GM18867 (cell line): Measurements from ENCODE around the gene PRELID2.
"Not testable (repeated sequence)": the region's sequence is repeated elsewhere in the genome, so short reads cannot be mapped to it uniquely, and the experiment has no call there.

Source experiments
- ATAC-seq: cut with Tn5 transposase; IDR thresholded peaks from one replicate; pipeline ENCODE4 v1.9.1; 2021; ENCODE audit warnings: mild to moderate bottlenecking, moderate library complexity; ENCODE audit not compliant: unreplicated experiment

PRELID2 gene

DNA sequence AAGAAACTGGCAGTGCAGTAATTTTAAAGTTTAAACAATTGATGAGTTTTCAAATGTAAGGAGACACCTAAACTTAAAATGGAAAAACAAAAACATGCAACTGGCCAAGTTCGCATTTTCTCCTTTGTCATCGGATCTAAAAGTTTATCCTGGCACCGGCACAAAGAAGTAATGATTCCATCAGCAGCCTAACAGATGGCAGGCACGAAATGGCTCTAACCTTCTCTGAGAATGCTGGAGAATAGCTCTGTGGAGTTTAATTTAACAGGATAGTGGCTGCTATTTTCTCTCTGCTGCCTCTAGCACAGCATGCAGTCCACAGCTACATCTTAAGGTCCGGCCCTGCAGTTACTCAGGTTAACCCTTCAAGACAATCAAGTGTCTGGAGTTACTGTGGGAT lies 82.2 kb downstream of the PRELID2 start:
- ATAC-seq, result no peak

DNA sequence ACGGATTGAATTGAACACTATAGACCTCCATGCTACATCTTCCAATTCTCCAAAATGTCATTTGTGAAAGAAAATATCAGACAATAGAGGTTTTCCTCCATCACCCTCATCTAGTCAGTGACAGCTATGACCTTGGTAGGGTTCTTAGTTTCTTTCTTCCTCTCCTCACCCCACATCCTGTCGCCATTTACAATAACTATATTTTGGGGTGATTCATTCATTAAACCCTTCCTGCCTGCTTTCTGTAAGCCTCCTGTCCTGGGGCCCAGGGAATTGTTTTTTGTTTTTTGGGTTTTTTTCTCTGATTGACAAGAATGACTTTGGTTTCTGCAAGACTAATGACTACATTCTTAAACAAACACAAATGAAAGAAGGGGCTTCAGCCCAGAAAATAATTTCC lies 82.6 kb downstream of the PRELID2 start:
- ATAC-seq, result no peak

DNA sequence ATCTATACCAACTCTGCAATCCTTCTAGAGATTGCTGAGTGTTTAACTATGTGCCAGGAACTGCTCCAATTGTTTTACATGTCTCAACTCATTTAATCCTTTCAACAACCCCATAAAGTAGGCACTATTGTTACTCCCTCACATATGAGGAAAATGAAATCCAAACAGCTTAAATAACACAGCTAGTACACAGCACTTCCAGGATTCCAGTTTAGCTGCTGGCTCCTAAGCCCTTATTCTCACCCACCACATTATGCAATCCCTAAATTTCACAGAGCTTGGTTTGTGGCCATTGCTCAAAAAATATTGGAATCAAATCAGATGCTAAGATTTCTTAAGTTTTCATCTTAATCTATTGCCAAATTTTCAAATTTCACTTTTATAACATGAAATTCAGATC lies 84.9 kb downstream of the PRELID2 start:
- no peak for ATAC-seq

DNA sequence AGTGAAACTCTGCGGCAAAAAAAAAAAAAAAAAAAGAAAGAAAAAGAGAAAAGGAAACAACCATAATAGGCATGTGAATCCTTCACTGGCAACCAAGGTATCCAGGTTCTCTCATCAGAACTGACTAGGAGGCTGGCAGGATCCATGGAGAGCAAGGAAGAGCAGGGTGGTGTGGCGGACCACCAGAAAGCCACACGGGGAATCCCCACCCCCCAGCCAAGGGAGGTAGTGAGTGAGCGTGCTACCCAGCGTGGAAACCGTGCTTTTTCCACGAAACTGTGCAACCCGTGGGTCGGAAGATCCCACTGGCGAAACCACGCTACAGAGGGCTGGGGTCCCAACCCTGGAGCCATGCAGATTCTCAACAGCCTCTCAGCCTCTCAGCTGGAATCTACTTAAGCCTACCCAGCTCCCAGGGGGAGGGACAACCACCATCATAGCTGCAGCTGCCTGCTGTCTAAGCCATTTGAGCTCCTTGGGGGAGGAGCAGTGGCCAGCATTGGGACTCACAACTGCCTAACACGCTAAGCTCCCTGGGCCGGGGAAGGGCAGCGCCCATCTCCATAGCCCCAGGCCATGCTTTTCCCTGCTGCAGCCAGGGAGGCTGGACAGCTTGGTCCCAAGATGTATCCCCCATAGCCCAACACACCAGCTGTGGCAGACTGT lies 91.6 kb downstream of the PRELID2 start:
- ATAC-seq, result no peak

DNA sequence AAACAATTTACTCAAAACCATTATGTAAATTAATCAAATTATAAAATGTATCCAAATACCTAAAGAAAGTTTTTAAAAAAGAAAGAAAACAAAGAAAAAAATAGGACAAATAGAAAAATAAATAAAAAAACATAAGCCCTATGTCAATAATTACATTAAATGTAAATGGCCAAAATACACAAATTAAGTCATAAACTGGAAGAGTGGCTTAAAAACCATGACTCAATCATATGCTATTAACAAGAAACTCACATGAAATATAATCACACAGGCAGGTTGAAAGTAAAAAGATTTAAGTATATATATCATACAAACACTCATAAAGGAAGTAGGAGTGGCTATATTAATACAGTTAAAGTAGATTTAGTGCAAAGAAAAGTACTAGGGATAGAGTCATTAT lies 95.3 kb downstream of the PRELID2 start:
- ATAC-seq, result no peak

DNA sequence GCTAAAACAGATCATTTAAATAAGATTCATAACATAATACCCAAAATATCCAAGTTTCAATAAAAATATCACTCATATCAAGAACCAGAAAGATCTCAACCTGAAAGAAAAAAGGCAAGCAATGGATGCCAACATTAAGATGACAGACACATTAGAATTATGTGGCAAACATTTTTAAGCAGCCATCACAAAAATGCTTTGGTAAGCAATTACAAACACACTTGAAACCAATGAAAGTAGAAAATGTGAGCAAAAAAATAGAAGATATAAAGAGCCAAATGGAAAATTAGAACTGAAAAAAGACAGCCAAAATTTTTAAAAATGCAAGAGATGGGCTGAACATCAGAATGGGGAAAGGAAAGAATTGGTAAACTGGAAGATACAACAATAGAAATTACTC lies 96.9 kb downstream of the PRELID2 start:
- no peak for ATAC-seq

DNA sequence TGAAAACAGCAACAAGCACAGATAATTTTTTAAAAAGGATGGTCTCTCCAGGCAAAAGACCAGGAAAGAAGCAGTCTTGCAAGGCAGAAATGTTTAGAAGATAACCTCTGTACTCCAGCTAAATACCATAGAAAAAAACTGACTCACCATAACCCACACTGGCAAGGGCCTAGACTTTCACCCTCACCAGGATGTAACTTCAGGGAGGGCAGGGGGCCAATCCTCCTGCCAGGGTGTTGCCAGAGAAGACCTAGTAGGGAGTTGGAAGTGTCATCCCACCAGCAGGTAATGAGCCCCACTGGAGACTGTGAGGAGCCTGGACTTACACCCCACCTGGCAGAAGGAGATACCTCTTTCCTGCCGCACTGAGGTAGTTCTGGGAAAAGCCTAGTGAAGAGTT lies 97.6 kb downstream of the PRELID2 start:
- no peak for ATAC-seq

DNA sequence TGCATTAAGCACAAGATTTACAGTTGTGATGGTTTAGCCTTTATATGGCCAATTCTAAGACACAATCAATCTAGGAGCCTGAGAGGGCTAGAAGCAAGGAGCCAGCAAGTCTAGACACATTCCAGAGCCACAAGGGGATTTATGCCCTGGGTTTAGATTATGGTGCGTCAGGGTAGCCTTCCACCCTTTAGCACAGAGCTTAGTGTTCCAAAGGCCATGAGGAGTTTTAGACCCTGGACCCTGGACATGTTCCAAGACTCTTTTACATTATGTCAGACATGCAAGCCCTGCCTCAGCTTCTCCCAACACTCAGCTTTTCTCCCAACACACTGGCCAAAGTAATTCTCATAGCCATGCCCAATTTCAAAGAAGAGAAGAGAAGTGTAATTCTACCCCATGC lies 105.2 kb downstream of the PRELID2 start:
- not testable (repeated sequence) for ATAC-seq

DNA sequence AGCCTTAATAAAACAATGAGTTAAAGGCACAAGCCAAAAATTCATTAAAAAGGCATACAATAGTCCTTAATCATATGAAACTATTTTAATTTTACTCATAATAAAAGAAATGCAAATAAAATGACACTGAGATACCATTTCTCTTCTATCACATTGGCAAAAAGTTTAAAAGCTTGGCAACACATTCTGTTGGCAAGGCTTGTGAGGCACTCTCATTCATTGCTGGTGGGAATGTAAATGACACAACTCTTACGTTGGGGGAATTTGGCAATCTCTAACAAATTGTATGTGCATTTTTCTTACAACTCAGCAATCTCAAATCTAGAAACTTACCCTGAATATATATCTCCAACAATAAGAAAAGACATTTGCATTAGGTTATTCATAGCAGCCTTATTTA lies 111.6 kb downstream of the PRELID2 start:
- no peak for ATAC-seq

DNA sequence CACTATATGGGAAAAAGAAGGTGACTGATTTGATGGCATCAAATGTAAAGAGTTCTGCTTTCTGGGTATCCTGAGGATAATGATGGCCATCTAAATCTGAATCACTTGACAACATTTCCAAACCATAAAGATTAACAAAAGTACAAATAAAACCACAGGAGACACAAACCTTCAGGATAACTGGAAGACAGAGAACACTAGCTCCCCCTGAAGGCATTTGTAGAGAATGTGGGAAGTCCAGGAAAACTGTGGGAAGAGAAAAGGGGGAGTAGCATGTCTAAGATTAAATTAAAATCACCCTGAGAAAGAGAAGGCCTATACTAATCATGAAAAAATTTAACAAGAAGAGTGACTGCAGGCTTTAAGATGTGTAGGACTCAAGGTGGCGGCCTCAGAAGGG lies 116.2 kb downstream of the PRELID2 start:
- ATAC-seq, result no peak

DNA sequence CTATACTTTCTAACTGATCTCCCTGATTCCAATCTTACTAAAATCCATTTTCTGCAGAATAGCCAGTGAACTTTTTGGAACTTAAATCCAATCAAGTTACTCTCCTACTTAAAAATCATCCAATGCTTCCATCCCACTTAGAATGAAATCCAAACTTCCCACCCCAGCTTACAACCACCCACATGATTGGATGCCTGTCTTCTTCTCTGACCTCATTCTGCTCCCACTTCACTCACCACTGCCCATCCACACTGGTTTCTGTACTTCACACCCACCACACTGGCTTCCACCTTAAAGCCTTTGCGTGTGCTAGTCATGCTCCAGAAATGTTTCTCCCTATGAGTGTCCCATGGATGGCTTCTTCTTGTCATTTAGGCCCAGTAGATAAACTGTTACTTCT lies 119.7 kb downstream of the PRELID2 start:
- no peak for ATAC-seq

DNA sequence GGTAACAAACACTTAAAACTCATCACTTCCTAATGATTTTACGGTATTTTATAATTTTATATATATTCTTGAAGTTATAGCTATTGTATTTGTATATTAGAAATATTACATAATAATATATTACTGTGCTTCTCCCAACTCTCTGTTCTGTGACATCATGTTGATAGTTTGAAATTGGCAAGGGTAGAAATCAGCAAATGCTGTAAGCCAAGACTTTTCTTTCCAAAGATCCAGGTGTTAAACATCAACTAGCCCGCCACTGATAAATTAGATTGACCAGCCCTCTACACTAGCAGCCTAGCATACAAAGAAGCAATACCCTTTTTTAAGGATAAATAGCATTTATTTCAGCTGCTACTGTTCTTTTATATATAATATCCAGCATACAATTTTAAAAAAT lies 122.9 kb downstream of the PRELID2 start:
- ATAC-seq, result no peak

DNA sequence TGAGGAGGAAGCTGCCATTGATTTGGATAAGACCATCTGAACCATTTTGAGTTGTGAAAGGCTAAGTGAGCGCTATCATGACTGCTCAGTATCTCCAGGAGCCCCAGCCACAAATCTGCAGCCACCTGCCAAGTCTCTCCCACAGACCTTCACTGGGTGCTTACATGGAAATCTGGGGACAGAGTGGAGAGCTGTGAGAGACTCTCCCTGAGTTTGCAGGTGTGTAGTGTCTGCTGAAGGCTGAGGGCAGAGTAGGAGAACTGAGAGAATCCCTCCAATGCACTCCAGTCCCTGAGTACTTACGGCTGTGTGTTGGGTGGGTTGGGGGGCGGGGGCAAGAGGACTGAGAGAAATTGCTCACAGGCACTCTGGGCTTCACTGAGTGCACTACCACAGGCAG lies 123.7 kb downstream of the PRELID2 start:
- no peak for ATAC-seq
